Measurements from ENCODE around the gene BUD23. TPM values are rescaled to one million over a fixed set of nuclear protein-coding genes. Genes with fewer than 3 reads are reported as not detected.
A peak's percentile ranks its signal among the peaks of the same experiment; 100 is the strongest.

Gene BUD23
- total RNA-seq, 1 donor from 2014 or later: 81.0 TPM

- DNase-seq (ENCODE audit: low read depth): no peak
Measured at GRCh38 chr7:73740771-73741170, 57.4 kb downstream of the BUD23 start.

GRCh38 chr7:73741600-73741999, 58.2 kb downstream of the BUD23 start:
- DNase-seq (ENCODE audit: low read depth): peak; percentile 46

GRCh38 chr7:73742338-73742752, 58.9 kb downstream of the BUD23 start:
- no peak for DNase-seq (ENCODE audit: low read depth)

GRCh38 chr7:73742753-73743641, 59.6 kb downstream of the BUD23 start:
- peak; percentile 83 for DNase-seq (ENCODE audit: low read depth)

- peak; percentile 43 for DNase-seq (ENCODE audit: low read depth)
Measured at GRCh38 chr7:73746378-73746777, 63.0 kb downstream of the BUD23 start.

MicroRNAs encoded within 50 kb of the gene (microRNA counts, 767-probe panel; counts per million panel counts)
- not detected for microRNA hsa-miR-4284

Small RNA genes lying within 50 kb of the gene (microRNA-seq; reads per million reads assigned to microRNA genes)
- not detected for gene MIR4284

Other genes with a start within 250 kb of the BUD23 start
- 23.2 and 34.8 TPM in 2 replicates for gene FZD9, start 249.8 kb upstream of the BUD23 start, total RNA-seq
- 70.0 and 76.7 TPM in 2 replicates for gene BAZ1B, start 161.3 kb upstream of the BUD23 start, total RNA-seq
- gene BCL7B, start 125.9 kb upstream of the BUD23 start, total RNA-seq: 69.4 and 83.5 TPM in 2 replicates
- 80.7 and 82.0 TPM in 2 replicates for gene TBL2, start 105.0 kb upstream of the BUD23 start, total RNA-seq
- gene MLXIPL, start 59.1 kb upstream of the BUD23 start, total RNA-seq: 10.6 and 18.6 TPM in 2 replicates
- 5.7 and 6.1 TPM in 2 replicates for gene VPS37D, start 15.8 kb upstream of the BUD23 start, total RNA-seq
- gene DNAJC30, start 144 bp upstream of the BUD23 start, total RNA-seq: 4.9 and 6.1 TPM in 2 replicates
- gene STX1A, start 36.1 kb downstream of the BUD23 start, total RNA-seq: 19.3 and 21.6 TPM in 2 replicates
- 11.7 and 16.4 TPM in 2 replicates for gene ABHD11, start 55.2 kb downstream of the BUD23 start, total RNA-seq
- not detected in 2 replicates for gene CLDN3, start 86.7 kb downstream of the BUD23 start, total RNA-seq
- gene CLDN4, start 147.4 kb downstream of the BUD23 start, total RNA-seq: not detected in 2 replicates
- gene METTL27, start 158.9 kb downstream of the BUD23 start, total RNA-seq: 1.3 and 4.0 TPM in 2 replicates
- gene TMEM270, start 177.6 kb downstream of the BUD23 start, total RNA-seq: not detected in 2 replicates